Dermis blood vessel endothelial cell (primary cell): ENCODE data around the gene MTMR10. TPM values are rescaled to one million over a fixed set of nuclear protein-coding genes. Genes with fewer than 3 reads are reported as not detected.

Experiments used
- DNase-seq: peaks from one replicate; pipeline ENCODE4 v3.0.0; 2010
- total RNA-seq: library from RNA; depleted of rRNA; stranded (reverse); fragments of >200 nt; gene quantifications from 2 replicates; pipeline ENCODE4 v1.2.3, GENCODE V29; 2014

The MTMR10 gene
- total RNA-seq, 1 donor from 2014 or later = 109 TPM

DNA sequence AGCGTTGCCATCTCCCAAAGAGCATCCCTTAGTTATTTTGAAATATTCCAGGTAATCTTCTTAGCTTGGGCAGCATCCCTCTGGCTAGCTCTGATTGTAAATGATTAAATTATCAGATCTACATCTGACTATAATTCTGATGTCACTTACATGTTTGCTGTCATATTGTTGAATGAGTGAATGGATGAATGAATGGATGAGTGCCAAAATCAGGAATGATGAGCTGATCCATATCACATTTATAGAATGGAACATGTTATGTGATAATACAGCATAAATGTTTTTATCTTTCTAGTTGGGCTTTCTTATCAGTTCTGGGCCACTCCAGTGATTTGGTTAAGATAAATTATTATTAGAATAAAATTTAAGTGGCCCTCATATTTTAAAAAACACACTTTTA, 73.8 kb downstream of the MTMR10 start:
- DNase-seq = no peak

DNA sequence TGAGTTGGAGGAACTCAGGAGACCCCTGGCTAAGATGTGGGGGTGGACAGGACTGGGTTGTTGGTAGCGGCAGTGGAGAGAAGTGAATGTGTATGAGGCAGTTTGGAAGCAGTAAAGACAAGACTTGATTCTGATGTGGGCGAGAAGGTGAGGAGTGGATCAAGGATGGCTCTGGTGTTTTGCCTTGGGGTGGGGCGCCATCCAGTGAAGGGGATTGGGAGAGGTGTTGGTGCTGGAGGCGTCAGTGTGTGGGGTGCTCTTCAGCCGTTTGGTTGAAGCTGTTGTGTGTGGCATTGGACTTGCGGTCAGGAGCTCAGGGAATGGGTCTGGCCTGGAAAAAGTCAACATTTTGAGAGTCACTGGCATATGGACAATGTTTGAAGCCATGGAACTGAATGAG, 74.4 kb downstream of the MTMR10 start:
- no peak for DNase-seq

DNA sequence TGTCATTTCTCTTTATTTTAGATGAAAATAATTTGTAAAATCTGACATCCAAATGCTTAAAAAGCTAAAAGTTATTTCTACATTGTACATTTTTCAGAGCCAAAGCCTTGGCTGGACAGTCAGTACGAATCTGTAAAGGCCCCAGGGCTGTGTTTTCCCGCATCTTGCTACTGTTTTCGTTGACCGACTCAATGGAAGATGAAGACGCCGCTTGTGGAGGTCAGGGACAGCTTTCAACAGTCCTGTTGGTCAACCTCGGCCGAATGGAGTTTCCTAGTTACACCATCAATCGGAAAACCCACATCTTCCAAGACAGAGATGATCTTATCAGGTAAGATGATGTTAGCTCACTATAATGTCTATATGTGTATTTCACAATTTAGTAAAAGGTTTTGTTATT, 77.7 kb downstream of the MTMR10 start:
- no peak for DNase-seq

DNA sequence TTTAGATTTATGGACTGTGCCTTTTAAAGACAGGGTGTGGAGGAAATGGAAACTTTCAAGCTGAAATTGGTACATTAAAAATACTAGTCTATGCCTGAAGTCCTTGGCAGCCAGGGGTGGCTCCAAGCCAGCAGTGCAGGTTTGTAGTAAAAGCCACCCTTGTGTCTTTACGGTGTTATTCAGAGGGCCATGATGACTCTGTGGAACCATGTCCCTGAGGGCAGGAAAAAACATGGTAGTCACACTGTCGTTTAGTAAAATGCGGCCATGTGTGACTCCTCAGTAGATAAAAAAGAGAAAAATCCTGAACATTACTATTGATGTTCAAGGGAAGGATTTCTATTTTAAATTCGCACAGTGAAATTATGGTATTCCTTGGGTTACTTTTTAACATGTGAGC, 85.1 kb downstream of the MTMR10 start:
- DNase-seq = no peak

DNA sequence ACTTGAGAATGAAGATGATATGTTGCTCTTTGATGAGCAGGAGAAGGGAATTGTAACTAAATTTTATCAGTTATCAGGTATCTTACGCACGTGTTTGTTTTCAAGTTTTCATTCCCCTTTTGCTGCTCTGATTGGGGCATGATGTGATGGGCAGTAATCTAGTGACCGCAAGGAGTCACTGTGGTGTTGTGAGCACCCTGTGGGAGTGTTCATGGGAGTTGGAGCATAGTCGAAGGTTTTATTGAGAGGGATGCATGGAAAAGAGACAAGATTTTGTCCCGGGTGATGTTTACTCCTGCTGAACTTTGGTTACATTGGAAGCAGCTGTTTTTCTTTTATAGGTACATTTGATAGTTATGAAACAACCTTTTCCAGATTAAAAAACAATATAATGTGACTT, 85.6 kb downstream of the MTMR10 start:
- peak; percentile 70 for DNase-seq

DNA sequence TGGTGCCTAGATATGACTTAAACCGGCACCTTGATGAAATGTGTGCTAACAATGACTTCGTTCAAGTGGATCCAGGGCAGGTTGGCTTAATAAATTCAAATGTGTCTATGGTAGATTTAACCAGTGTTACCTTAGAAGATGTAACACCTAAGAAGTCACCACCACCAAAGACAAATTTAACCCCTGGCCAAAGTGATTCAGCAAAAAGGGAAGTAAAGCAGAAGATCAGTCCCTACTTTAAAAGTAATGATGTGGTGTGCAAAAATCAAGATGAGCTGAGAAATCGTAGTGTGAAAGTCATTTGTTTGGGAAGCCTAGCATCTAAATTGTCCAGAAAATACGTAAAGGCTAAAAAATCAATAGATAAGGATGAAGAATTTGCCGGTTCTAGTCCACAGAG, 86.6 kb downstream of the MTMR10 start:
- DNase-seq = no peak

DNA sequence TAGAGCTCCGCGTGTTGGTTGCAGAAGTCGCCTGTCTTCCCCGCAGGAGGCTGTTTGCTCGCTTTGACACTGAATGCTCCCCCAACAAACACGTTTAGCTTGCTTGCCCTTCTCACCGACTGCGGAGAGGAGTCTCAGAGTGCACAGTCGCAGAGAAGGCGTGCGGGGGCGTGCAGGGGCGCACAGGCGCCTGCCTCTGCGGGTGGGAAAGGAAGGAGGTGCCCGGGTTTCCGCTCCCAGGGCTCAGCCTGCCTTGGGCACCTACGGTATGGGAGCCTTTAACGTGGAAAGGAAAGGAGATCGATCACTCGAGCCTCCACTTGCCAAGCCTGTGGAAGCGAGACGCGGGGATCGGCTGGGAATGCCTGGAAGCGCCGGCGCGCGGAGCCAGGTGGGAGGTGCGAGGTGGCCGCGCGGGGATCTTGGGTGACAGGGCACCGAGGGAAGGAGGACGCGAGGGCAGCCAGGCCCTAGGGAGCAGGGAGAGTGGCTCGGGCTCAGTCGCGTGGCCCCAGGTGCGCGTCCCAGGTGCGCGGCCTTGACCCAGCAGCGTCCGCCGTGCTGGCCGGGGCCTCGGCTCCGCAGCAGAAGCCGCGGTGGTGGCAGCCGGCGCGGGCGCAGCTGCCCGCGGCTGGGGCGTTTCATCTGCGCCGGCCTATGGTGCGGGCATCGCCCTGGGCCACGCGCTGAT, 87.8 kb downstream of the MTMR10 start, which contains the start of gene FAN1:
Gene FAN1 (plus strand): TSS at position 419 of the 691 bp plus-strand sequence. CDS start 749 bp downstream, outside the sequence.
- DNase-seq = peak; percentile 92

DNA sequence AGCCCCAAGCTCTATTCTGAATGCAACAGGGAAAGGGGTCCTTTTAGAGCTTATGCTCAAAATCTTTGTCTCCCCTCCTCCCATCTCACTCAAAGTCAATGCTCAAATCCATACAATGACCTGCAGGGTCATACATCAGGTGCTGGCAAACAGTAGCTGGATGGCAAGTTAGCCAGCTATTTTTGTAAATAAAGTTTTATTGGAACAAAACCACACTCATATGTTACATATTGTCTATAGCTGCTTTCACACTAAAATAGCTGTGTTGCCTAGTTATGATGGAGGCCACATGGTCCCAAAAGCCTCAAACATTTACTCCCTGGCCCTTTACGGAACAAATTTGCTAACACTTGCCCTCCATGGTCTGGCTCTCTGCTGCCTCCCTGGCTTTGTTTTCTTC, 89.5 kb downstream of the MTMR10 start:
- DNase-seq = no peak

DNA sequence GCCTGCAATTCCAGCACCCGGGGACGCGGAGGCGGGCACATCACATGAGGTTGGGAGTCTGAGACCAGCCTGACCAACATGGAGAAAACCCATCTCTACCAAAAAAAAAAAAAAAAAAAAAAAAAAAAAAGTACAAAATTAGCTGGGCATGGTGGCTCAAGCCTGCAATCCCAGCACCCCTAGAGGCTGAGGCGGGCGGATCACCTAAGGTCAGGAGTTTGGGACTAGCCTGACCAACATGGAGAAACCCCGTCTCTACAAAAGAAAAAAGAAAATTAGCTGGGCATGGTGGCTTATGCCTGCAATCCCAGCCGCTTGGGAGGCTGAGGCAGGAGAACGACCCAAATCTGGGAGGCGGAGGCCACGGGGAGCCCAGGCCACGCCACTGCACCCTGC, 95.2 kb downstream of the MTMR10 start:
- DNase-seq = no peak

DNA sequence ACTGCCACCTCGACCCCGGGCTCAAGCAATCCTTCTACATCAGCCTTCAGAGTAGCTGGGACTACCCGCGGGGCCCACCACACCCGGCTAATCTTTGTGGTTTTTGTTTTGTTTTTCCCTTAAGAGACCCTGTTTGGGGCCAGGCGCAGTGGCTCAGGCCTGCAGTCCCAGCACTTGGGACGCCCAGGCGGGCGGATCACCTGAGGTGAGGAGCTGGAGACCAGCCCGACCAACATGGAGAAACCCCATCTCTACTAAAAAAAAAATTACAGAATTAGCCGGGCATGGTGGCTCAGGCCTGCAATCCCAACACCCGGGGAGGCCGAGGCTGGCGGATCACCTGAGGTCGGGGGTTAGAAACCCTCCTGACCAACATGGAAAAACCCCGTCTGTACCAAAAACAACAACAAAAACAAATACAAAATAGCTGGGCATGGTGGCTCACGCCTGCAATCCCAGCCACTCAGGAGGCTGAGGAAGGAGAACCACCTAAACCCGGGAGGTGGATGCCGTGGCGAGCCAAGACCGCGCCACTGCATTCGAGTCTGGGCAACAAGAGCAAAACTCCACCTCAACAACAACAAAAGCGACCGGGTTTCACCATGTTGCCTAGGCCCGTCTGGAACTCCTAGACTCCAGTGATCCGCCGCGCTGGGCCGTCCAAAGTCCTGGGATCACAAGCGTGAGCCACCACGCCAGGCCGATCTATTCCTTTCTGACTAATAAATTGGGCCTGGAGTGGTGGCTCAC, 95.8 kb downstream of the MTMR10 start:
- no peak for DNase-seq

DNA sequence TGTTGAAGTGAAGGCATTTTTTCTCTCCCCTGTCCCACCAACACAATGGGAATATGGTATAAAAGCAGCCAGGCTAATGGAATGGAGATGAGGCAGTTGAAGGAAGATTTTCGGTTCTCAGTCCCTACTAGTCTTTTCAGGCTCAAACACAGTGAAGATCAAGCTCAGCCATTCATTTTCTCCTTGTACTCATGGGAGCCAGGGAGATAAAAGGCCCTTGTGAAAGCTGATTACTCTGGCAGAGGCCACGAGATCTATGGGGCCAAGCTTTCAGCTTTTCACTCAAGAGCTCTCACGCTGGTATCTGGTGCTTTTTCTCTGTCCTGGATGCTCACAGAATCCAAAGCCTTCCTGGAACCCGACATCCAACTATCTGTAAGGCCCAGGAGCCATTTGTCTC, 102.2 kb downstream of the MTMR10 start:
- DNase-seq = no peak

Other genes with a start within 250 kb of the MTMR10 start
- 12.6 and 15.3 TPM in 2 replicates for gene FAN1, start 87.7 kb downstream of the MTMR10 start, total RNA-seq
- gene TRPM1, start 110.1 kb upstream of the MTMR10 start, total RNA-seq = 1.9 TPM in 1 of 2 replicates, not detected in the other